ENCODE results near the gene NCLN. TPM values are rescaled to one million over a fixed set of nuclear protein-coding genes. Genes with fewer than 3 reads are reported as not detected.

NCLN gene, protein sequence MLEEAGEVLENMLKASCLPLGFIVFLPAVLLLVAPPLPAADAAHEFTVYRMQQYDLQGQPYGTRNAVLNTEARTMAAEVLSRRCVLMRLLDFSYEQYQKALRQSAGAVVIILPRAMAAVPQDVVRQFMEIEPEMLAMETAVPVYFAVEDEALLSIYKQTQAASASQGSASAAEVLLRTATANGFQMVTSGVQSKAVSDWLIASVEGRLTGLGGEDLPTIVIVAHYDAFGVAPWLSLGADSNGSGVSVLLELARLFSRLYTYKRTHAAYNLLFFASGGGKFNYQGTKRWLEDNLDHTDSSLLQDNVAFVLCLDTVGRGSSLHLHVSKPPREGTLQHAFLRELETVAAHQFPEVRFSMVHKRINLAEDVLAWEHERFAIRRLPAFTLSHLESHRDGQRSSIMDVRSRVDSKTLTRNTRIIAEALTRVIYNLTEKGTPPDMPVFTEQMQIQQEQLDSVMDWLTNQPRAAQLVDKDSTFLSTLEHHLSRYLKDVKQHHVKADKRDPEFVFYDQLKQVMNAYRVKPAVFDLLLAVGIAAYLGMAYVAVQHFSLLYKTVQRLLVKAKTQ
- 10 to 100 TPM; 27.3 to 59.6 (median 40.8) TPM for total RNA-seq

DNA sequence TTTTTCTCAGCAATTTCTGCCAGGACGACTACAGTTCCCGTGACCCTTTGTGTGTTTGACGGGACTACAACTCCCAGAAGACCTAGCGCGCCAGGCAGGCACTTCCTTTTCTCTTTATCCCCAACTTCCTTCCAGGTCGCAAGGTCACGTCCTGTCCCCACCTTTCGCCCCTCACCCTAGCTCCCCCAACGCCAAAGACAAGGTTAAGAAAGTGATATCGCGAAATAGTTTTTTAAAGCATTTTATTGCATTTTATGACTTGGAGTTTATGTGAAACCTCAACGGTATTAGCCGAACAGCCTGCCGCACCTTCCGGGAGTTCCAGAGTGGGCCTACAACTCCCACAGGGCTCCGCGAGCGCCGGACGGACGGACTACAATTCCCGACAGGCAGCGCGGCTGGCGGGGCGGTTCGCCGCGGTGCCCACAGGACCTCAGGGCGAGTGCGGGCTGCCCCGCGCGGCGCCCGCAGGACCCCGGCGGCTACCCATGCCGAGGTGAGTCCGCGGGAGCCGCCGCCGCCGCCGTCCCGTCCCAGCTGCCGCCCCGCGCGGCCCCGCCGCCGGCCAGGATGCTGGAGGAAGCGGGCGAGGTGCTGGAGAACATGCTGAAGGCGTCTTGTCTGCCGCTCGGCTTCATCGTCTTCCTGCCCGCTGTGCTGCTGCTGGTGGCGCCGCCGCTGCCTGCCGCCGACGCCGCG, at the start of gene NCLN:
Gene NCLN, plus strand, starts transcription at position 470 of the 699 bp plus-strand sequence. Its CDS starts 101 bp downstream, at position 571.
- peak within 1 kb of the TSS; percentile 83 to 93 (median 88) for H3K27ac ChIP-seq
- WGBS, 2 donors, result 0% methylated on average over 11 of the region's 69 CpGs
- H3K4me1 ChIP-seq, result peaks cover 17 to 50% (median 21%) of the 10 kb centered on the region in 3 donors
- H3K4me3 ChIP-seq, result peak within 1 kb of the TSS; percentile 59 to 99 (median 97)
- H3K9me3 ChIP-seq, result no peaks in the 10 kb centered on the region
- intact Hi-C loops (cut with DNase I), result no loop called here
- no peaks in the 10 kb centered on the region for H3K36me3 ChIP-seq
- TF ChIP-seq POLR2A (IDR thresholded peaks at IDR 0.05), result peak in 2 of 4 donors; percentile 25 to 43
- TF ChIP-seq, protein P1, sequence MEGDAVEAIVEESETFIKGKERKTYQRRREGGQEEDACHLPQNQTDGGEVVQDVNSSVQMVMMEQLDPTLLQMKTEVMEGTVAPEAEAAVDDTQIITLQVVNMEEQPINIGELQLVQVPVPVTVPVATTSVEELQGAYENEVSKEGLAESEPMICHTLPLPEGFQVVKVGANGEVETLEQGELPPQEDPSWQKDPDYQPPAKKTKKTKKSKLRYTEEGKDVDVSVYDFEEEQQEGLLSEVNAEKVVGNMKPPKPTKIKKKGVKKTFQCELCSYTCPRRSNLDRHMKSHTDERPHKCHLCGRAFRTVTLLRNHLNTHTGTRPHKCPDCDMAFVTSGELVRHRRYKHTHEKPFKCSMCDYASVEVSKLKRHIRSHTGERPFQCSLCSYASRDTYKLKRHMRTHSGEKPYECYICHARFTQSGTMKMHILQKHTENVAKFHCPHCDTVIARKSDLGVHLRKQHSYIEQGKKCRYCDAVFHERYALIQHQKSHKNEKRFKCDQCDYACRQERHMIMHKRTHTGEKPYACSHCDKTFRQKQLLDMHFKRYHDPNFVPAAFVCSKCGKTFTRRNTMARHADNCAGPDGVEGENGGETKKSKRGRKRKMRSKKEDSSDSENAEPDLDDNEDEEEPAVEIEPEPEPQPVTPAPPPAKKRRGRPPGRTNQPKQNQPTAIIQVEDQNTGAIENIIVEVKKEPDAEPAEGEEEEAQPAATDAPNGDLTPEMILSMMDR (IDR thresholded peaks at IDR 0.05), result peak in 2 of 6 experiments; percentile 6
- no peaks in the 10 kb centered on the region for H3K27me3 ChIP-seq
- DNase-seq, result peak; percentile 77

DNA sequence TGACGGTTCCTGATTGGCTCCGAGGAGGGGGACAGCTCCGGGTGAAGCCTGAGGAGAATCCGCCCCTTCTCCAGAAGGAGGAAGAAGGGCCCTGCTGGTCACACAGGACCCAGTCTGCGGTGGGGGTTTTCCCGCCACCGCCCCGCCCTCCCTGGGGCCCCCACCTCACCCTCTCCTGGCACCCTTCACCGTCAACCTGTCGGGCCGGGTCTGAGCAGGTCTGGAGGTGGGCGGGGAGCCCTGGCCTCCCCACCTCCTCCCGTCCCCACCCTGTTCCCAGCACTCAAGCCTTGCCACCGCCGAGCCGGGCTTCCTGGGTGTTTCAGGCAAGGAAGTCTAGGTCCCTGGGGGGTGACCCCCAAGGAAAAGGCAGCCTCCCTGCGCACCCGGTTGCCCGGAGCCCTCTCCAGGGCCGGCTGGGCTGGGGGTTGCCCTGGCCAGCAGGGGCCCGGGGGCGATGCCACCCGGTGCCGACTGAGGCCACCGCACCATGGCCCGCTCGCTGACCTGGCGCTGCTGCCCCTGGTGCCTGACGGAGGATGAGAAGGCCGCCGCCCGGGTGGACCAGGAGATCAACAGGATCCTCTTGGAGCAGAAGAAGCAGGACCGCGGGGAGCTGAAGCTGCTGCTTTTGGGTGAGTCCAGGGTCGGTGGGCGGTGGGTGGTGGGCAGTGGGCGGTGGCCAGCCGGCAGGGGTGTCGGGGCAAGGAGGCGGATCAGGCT, 49.6 kb upstream of the NCLN start, which contains the start of gene GNA15:
Gene GNA15, plus strand, starts transcription at position 73 of the 723 bp plus-strand sequence. Its CDS starts 418 bp downstream, at position 491.
- no peak for DNase-seq
- WGBS, 2 donors, result 0 to 16% methylated on average over 4 to 5 of the region's 40 CpGs
- Histone ChIP-seq H3K4me1 (peaks cover 6 to 58% (median 13%) of the 10 kb centered on the region in 3 donors), H3K4me3 (peak within 1 kb of the TSS; percentile 60 to 75 (median 64)), H3K27me3 (peaks cover 0 to 4% (median 0%) of the 10 kb centered on the region in 4 donors), H3K36me3 (peaks cover 0 to 9% (median 0%) of the 10 kb centered on the region in 3 donors), H3K9me3 (no peaks in the 10 kb centered on the region), H3K27ac (peak within 1 kb of the TSS; percentile 83 to 96 (median 96))
- intact Hi-C loops (cut with DNase I), result no loop called here
- TF ChIP-seq, protein P1 (IDR thresholded peaks at IDR 0.05), result no peak
- TF ChIP-seq POLR2A (IDR thresholded peaks at IDR 0.05), result peak in 2 of 4 donors; percentile 41 to 45

DNA sequence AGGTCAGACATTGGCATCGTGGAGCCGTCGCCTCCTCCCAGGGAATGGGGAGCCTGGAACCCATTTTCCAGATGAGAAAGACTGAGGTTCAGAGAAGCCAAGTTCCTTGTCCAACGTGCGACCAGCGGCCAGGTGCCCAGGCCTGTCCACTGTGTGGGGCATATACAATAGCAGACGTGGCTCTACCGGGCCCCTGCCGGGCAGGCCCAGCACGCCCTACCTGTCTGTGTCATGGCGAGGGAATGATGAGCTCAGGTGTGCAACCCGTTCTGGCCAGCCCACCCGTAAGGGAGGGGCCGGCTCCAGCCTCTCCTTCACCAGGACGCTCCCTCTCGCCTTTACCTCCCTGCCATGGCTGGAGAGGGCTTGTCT, 49.1 kb upstream of the NCLN start:
- Histone ChIP-seq H3K27me3 (peaks cover 0 to 4% (median 0%) of the 10 kb centered on the region in 4 donors), H3K4me1 (peaks cover 12 to 64% (median 17%) of the 10 kb centered on the region in 3 donors), H3K36me3 (peaks cover 0 to 9% (median 0%) of the 10 kb centered on the region in 3 donors), H3K9me3 (no peaks in the 10 kb centered on the region), H3K27ac (peak overlapping the region; percentile 83 to 96 (median 96)), H3K4me3 (peak overlapping the region; percentile 60 to 75 (median 64))
- 33 to 36% methylated on average over 3 to 5 of the region's 16 CpGs for WGBS, 2 donors
- DNase-seq, result no peak
- TF ChIP-seq POLR2A (IDR thresholded peaks at IDR 0.05), result peak in 2 of 4 donors; percentile 56 to 58
- TF ChIP-seq, protein P1 (IDR thresholded peaks at IDR 0.05), result no peak
- intact Hi-C loops (cut with DNase I), result no loop called here

DNA sequence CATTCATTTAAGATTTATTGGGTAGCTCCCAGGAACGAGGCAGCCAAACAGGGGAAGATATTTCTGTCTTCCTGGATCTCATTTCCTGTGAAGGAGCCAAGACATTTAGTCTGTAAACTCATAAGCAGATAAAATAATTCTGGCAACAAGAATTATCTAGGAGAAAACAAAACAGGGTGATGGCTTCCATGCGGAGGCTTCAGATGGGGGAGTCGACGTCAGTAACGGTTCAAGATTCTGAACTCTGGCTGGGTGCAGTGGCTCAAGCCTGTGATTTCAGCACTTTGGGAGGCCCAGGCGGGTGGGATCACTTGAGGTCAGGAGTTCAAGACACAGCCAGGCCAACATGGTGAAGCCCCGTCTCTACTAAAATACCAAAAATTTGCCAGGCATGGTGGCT, 48.6 kb upstream of the NCLN start:
- no peak for DNase-seq
- 18 to 19% methylated on average over 4 to 7 of the region's 7 CpGs for WGBS, 2 donors
- peaks cover 16 to 68% (median 22%) of the 10 kb centered on the region in 3 donors for H3K4me1 ChIP-seq

More for the DNA sequence above, 48.6 kb upstream of the NCLN start:
- Histone ChIP-seq H3K4me3 (peak overlapping the region; percentile 60 to 75 (median 64)), H3K9me3 (no peaks in the 10 kb centered on the region), H3K27me3 (peaks cover 0 to 4% (median 0%) of the 10 kb centered on the region in 4 donors), H3K27ac (peak overlapping the region; percentile 83 to 96 (median 96)), H3K36me3 (peaks cover 0 to 9% (median 0%) of the 10 kb centered on the region in 3 donors)
- TF ChIP-seq, protein P1 (IDR thresholded peaks at IDR 0.05), result no peak
- no peak for TF ChIP-seq POLR2A (IDR thresholded peaks at IDR 0.05)
- intact Hi-C loops (cut with DNase I), result no loop called here
